ENCODE data around the gene UBR1. TPM values are rescaled to one million over a fixed set of nuclear protein-coding genes. Genes with fewer than 3 reads are reported as not detected.
"Not testable (repeated sequence)": the region's sequence is repeated elsewhere in the genome, so short reads cannot be mapped to it uniquely, and the experiment has no call there.

UBR1 gene
- polyA plus RNA-seq, 1 donor, result 18.4 TPM

DNA sequence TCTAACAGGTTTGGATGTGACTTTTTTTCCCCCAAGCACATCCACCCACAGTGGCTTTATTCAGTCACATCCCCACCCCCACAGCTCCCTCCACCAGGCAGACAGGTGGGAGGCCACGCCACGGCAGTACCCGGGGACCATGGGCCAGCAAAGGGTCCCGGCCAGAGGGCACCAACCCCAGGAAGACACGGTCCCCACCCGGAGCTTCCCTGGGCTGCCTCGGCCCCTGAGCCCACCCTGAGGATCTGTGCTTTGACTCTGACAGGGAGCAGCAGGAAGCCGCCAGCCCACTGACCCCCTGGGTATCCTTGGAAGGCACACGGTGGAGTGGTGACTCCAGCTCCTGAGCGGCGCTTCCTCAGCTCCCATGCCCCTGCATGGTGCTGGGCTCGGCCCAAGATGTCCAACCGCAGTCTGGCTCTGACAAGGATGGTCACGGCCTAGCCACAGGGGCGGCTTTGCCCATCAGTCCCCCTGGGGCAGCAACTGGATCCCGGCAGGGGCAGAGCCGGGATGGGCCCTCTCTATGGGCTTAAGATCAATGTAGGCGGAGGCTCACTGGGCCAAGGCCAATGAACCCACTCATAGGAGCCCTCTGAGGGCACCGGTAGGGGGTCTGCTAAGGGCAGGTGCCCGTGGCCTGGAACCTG lies 119.0 kb downstream of the UBR1 start:
- H3K36me3 ChIP-seq (ENCODE audit: control insufficient read depth, insufficient read depth, low read length), result peaks cover 37% of the 10 kb centered on the region
- no CpG with 5 or more reads among the region's 20 CpGs for WGBS (ENCODE audit: insufficient coverage, low lambda C conversion rate)
- no peak overlapping the region for H3K27ac ChIP-seq (ENCODE audit: low read length)
- H3K4me3 ChIP-seq (ENCODE audit: low read length), result no peak overlapping the region
- no peak for DNase-seq
- no peaks in the 10 kb centered on the region for H3K4me1 ChIP-seq (ENCODE audit: control insufficient read depth, insufficient read depth, low read length)
- H3K9me3 ChIP-seq (ENCODE audit: control insufficient read depth, low read depth, low read length), result no peaks in the 10 kb centered on the region
- H3K27me3 ChIP-seq (ENCODE audit: control insufficient read depth, insufficient read depth, low read length), result no peaks in the 10 kb centered on the region

DNA sequence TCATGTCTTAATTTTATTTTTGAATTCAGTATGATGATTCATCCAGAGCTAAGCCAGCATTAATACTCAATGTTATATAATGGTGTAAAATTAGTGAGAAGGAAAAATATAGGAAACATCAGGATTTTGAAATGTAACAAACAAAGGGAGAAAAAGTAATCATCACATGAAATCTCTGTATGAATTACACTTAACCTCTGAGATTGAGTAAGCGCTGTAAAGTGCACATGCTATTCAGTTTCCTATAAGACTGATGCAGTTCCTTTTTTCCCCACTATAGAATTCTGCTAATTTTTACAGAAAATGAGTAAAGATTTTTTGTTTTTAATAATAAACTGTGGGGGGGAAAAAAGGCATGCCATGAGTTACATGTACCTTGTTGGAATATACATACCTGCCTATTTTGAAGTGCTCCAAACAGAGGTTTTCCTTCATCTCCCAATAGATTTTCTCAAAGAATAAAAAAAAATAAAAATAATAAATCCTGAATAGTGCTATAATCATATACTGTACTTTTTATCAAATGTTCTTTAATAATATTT lies 121.3 kb downstream of the UBR1 start:
- peaks cover 42% of the 10 kb centered on the region for H3K36me3 ChIP-seq (ENCODE audit: control insufficient read depth, insufficient read depth, low read length)
- no peak overlapping the region for H3K4me3 ChIP-seq (ENCODE audit: low read length)
- H3K4me1 ChIP-seq (ENCODE audit: control insufficient read depth, insufficient read depth, low read length), result no peaks in the 10 kb centered on the region
- H3K27ac ChIP-seq (ENCODE audit: low read length), result no peak overlapping the region
- no peaks in the 10 kb centered on the region for H3K27me3 ChIP-seq (ENCODE audit: control insufficient read depth, insufficient read depth, low read length)
- H3K9me3 ChIP-seq (ENCODE audit: control insufficient read depth, low read depth, low read length), result no peaks in the 10 kb centered on the region
- no peak for DNase-seq
- no CpG with 5 or more reads among the region's 1 CpG for WGBS (ENCODE audit: insufficient coverage, low lambda C conversion rate)

DNA sequence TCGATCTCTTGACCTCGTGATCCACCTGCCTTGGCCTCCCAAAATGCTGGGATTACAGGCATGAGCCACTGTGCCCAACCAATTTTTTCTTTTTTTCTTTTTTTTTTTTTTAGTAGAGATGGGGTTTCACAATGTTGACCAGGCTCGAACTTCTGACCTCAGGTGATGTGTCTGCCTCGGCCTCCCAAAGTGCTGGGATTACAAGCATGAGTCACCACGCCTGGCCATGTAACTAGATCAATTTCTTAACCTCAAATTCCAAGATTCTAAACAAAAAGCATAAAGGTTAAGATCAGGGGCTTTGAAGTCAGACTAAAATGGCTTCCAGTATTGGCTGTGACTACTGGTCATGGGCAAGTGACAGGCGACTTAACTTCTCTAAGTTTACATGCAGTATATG lies 126.7 kb downstream of the UBR1 start:
- DNase-seq; H3K4me3 ChIP-seq (ENCODE audit: low read length); H3K9me3 ChIP-seq (ENCODE audit: control insufficient read depth, low read depth, low read length); H3K4me1 ChIP-seq (ENCODE audit: control insufficient read depth, insufficient read depth, low read length); H3K27me3 ChIP-seq (ENCODE audit: control insufficient read depth, insufficient read depth, low read length); H3K27ac ChIP-seq (ENCODE audit: low read length): not testable (repeated sequence)
- H3K36me3 ChIP-seq (ENCODE audit: control insufficient read depth, insufficient read depth, low read length), result peaks cover 47% of the 10 kb centered on the region
- WGBS (ENCODE audit: insufficient coverage, low lambda C conversion rate), result no CpG with 5 or more reads among the region's 6 CpGs

DNA sequence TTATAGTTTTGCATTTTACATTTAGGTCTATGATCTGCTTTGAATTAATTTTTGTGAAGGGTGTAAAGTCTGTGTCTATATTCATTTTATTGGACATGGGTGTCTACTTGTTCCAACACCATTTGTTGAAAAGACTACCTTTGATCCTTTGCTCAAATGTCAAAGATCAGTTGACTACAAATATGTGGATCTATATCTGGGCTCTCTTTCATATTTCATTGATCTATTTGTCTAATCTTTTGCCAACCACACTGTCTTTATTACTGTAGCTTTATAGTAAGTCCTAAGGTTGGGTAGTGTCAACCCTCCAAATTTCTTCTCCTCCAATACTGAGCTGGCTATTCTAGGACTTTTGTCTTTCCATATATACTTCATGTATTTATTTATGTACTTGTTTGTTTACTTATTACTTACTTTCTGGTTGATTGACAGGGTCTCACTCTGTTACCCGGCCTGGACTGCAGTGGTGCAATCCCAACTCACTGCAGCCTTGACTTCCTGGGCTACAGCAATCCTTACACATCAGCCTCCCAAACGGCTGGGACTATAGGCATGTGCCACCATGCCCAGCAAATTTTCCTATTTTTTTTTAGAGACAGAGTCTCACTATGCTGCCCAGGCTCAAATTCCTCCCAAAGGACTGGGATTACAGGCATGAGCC lies 131.5 kb downstream of the UBR1 start:
- H3K4me3 ChIP-seq (ENCODE audit: low read length), result no peak overlapping the region
- WGBS (ENCODE audit: insufficient coverage, low lambda C conversion rate), result no CpG with 5 or more reads among the region's 2 CpGs
- H3K27me3 ChIP-seq (ENCODE audit: control insufficient read depth, insufficient read depth, low read length), result no peaks in the 10 kb centered on the region
- H3K9me3 ChIP-seq (ENCODE audit: control insufficient read depth, low read depth, low read length), result no peaks in the 10 kb centered on the region
- peaks cover 48% of the 10 kb centered on the region for H3K36me3 ChIP-seq (ENCODE audit: control insufficient read depth, insufficient read depth, low read length)
- no peak for DNase-seq
- no peaks in the 10 kb centered on the region for H3K4me1 ChIP-seq (ENCODE audit: control insufficient read depth, insufficient read depth, low read length)
- H3K27ac ChIP-seq (ENCODE audit: low read length), result no peak overlapping the region

DNA sequence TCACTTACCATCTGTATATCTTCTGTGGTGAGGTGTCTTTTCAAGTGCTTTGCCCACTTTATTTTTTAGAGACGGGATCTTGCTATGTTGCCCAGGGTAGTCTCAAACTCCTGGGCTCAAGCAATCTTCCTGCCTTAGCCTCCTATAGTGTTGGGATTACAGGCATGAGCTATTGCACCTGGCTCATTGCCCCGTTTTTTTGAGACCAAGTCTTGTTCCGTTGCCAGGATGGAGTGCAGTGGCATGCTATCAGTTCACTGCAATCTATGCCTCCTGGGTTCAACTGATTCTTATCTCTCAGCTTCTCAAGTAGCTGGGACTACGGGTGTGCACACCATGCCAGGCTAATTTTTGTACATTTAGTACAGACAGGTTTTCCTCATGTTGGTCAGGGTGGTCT lies 132.7 kb downstream of the UBR1 start:
- Histone ChIP-seq H3K4me1 (ENCODE audit: control insufficient read depth, insufficient read depth, low read length) (no peaks in the 10 kb centered on the region), H3K36me3 (ENCODE audit: control insufficient read depth, insufficient read depth, low read length) (peaks cover 54% of the 10 kb centered on the region), H3K27ac (ENCODE audit: low read length) (no peak overlapping the region), H3K9me3 (ENCODE audit: control insufficient read depth, low read depth, low read length) (no peaks in the 10 kb centered on the region), H3K4me3 (ENCODE audit: low read length) (no peak overlapping the region), H3K27me3 (ENCODE audit: control insufficient read depth, insufficient read depth, low read length) (no peaks in the 10 kb centered on the region)
- no CpG with 5 or more reads among the region's 4 CpGs for WGBS (ENCODE audit: insufficient coverage, low lambda C conversion rate)
- DNase-seq, result no peak

DNA sequence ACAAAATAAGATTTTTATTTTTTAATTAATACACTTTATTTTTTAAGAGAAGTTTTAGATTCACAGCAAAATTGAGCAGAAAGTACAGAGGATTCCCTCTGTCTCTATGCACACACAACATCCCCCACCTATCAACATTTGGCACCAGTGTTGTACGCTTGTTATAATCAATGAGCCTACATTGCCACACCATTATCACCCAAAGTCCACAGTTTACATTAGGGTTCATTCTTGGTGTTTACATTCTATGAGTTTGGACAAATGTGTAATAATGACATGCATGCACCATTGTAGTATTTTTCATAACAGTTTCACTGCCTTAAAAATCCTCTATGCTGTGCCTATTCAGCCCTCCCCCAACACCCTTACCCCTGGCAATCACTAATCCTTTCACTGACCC lies 134.0 kb downstream of the UBR1 start:
- Histone ChIP-seq H3K4me1 (ENCODE audit: control insufficient read depth, insufficient read depth, low read length) (no peaks in the 10 kb centered on the region), H3K4me3 (ENCODE audit: low read length) (no peak overlapping the region), H3K9me3 (ENCODE audit: control insufficient read depth, low read depth, low read length) (no peaks in the 10 kb centered on the region), H3K27me3 (ENCODE audit: control insufficient read depth, insufficient read depth, low read length) (no peaks in the 10 kb centered on the region), H3K27ac (ENCODE audit: low read length) (no peak overlapping the region), H3K36me3 (ENCODE audit: control insufficient read depth, insufficient read depth, low read length) (peaks cover 50% of the 10 kb centered on the region)
- no peak for DNase-seq
- WGBS (ENCODE audit: insufficient coverage, low lambda C conversion rate), result 100% methylated on average over 1 of the region's 1 CpG

DNA sequence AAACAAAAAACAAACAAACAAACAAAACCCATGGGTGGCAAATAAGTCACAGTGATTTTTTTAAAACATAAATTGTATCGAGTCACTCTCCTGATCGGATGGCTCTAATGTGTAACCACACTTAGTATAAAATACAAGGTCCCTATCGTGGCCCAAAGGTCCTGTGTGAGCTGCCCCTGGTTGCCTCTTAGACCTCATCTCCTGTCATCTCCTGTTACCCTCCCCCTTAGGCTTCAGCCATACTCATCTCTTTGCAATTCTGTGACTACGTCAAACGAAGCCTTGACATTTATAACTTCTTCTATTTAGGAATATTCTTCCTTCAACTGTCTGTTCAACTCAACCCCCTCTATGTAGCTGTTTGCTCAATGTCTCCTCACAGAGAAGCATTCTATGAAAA lies 141.4 kb downstream of the UBR1 start:
- no peak for DNase-seq
- 94% methylated on average over 2 of the region's 5 CpGs for WGBS (ENCODE audit: insufficient coverage, low lambda C conversion rate)
- Histone ChIP-seq H3K9me3 (ENCODE audit: control insufficient read depth, low read depth, low read length) (no peaks in the 10 kb centered on the region), H3K4me3 (ENCODE audit: low read length) (no peak overlapping the region), H3K36me3 (ENCODE audit: control insufficient read depth, insufficient read depth, low read length) (peaks cover 55% of the 10 kb centered on the region), H3K4me1 (ENCODE audit: control insufficient read depth, insufficient read depth, low read length) (no peaks in the 10 kb centered on the region), H3K27me3 (ENCODE audit: control insufficient read depth, insufficient read depth, low read length) (no peaks in the 10 kb centered on the region), H3K27ac (ENCODE audit: low read length) (no peak overlapping the region)

DNA sequence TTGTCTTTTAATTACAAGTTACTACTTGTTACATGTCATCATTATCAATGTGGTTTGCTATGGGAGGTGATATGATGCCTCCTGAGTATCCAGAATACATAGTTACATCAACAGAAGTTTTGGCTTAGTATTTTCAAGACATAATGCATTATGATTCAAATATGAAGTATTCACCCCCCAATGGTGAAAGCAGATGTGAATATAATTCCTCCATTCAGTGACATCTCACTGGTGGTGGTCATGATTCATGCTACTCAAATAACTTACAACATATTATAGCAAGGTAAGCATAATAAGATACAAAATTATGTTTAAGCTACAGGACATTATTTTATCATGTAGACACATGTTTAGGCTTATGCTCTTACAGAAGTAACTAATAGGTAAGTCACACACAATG lies 150.3 kb downstream of the UBR1 start:
- H3K27ac ChIP-seq (ENCODE audit: low read length), result no peak overlapping the region
- peaks cover 59% of the 10 kb centered on the region for H3K36me3 ChIP-seq (ENCODE audit: control insufficient read depth, insufficient read depth, low read length)
- no peak for DNase-seq
- no peaks in the 10 kb centered on the region for H3K27me3 ChIP-seq (ENCODE audit: control insufficient read depth, insufficient read depth, low read length)
- no peak overlapping the region for H3K4me3 ChIP-seq (ENCODE audit: low read length)
- no peaks in the 10 kb centered on the region for H3K9me3 ChIP-seq (ENCODE audit: control insufficient read depth, low read depth, low read length)
- no peaks in the 10 kb centered on the region for H3K4me1 ChIP-seq (ENCODE audit: control insufficient read depth, insufficient read depth, low read length)

DNA sequence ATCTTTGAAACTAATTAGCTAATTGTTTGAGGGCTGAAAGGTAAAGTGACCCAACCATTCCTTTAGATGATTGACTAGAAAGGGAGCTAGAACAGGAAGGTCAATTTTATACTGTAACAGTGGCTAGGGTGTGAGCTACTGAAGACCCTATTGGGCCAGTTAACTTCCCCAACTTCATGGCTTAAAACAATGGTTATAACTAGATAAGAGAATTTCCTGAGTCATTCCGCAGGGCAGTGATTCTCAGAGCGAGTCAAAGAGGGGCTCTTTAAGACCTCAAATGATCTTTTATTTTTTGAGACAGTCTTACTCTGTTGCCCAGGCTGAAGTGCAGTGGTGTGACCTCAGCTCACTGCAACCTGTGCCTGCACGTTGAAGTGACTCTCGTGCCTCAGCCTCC lies 151.5 kb downstream of the UBR1 start:
- DNase-seq, result no peak
- no CpG with 5 or more reads among the region's 4 CpGs for WGBS (ENCODE audit: insufficient coverage, low lambda C conversion rate)
- Histone ChIP-seq H3K4me1 (ENCODE audit: control insufficient read depth, insufficient read depth, low read length) (no peaks in the 10 kb centered on the region), H3K9me3 (ENCODE audit: control insufficient read depth, low read depth, low read length) (no peaks in the 10 kb centered on the region), H3K27ac (ENCODE audit: low read length) (no peak overlapping the region), H3K27me3 (ENCODE audit: control insufficient read depth, insufficient read depth, low read length) (no peaks in the 10 kb centered on the region), H3K4me3 (ENCODE audit: low read length) (no peak overlapping the region), H3K36me3 (ENCODE audit: control insufficient read depth, insufficient read depth, low read length) (peaks cover 59% of the 10 kb centered on the region)

DNA sequence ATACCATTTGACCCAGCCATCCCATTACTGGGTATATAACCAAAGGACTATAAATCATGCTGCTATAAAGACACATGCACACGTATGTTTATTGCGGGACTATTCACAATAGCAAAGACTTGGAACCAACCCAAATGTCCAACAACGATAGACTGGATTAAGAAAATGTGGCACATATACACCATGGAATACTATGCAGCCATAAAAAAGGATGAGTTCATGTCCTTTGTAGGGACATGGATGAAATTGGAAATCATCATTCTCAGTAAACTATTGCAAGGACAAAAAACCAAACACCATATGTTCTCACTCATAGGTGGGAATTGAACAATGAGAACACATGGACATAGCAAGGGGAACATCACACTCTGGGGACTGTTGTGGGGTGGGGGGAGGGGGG lies 156.9 kb downstream of the UBR1 start:
- H3K27ac ChIP-seq (ENCODE audit: low read length); H3K4me3 ChIP-seq (ENCODE audit: low read length); H3K4me1 ChIP-seq (ENCODE audit: control insufficient read depth, insufficient read depth, low read length); H3K27me3 ChIP-seq (ENCODE audit: control insufficient read depth, insufficient read depth, low read length); H3K9me3 ChIP-seq (ENCODE audit: control insufficient read depth, low read depth, low read length); DNase-seq: not testable (repeated sequence)
- WGBS (ENCODE audit: insufficient coverage, low lambda C conversion rate), result no CpG with 5 or more reads among the region's 3 CpGs
- peaks cover 50% of the 10 kb centered on the region for H3K36me3 ChIP-seq (ENCODE audit: control insufficient read depth, insufficient read depth, low read length)

DNA sequence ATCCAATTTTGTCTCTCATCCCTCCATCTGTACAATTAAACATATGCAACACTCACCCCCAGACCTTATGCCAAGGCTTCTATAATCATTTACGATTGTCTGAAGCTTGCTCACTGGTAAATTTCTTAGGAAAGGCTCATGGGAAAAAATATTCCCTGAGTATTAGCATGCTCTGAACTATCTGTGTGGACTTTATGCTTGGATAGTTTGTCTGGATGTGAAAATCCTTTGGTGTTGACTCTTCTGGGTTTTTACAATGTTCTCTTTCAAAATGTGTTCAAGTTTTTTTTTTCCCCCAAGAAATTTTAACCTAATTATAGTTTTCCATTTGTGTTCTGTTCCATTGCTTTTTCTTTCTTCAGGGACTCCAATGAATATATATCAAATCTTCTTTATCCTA lies 165.3 kb downstream of the UBR1 start:
- WGBS (ENCODE audit: insufficient coverage, low lambda C conversion rate), result no CpG with 5 or more reads among the region's 1 CpG
- Histone ChIP-seq H3K4me3 (ENCODE audit: low read length) (no peak overlapping the region), H3K9me3 (ENCODE audit: control insufficient read depth, low read depth, low read length) (no peaks in the 10 kb centered on the region), H3K36me3 (ENCODE audit: control insufficient read depth, insufficient read depth, low read length) (peaks cover 10% of the 10 kb centered on the region), H3K27ac (ENCODE audit: low read length) (no peak overlapping the region), H3K27me3 (ENCODE audit: control insufficient read depth, insufficient read depth, low read length) (no peaks in the 10 kb centered on the region), H3K4me1 (ENCODE audit: control insufficient read depth, insufficient read depth, low read length) (no peaks in the 10 kb centered on the region)
- no peak for DNase-seq
